Urinary bladder (tissue), 4 donors: ENCODE data around the gene KLHL25. TPM values are rescaled to one million over a fixed set of nuclear protein-coding genes. Genes with fewer than 3 reads are reported as not detected.
"Not testable (repeated sequence)": the region's sequence is repeated elsewhere in the genome, so short reads cannot be mapped to it uniquely, and the experiment has no call there.

Source experiments
- DNase-seq: peaks from one replicate; pipeline ENCODE4 v3.0.0-alpha.2; 2015; ENCODE audit errors: extremely low spot score
- H3K27ac ChIP-seq: one replicate; pipeline ENCODE4 v1.5.1; 2013; ENCODE audit warnings: low read depth, mild to moderate bottlenecking, moderate library complexity
- H3K36me3 ChIP-seq: one replicate; pipeline ENCODE4 v1.6.1; 2013; ENCODE audit warnings: mild to moderate bottlenecking, moderate library complexity; ENCODE audit not compliant: insufficient read depth
- H3K4me1 ChIP-seq: one replicate; pipeline ENCODE4 v1.6.1; 2013; ENCODE audit warnings: mild to moderate bottlenecking, moderate library complexity; ENCODE audit not compliant: insufficient read depth
- H3K4me3 ChIP-seq: one replicate; pipeline ENCODE4 v1.5.1; 2013; ENCODE audit warnings: low read depth, low read length
- WGBS: extraction: QIAGEN DNeasy Blood & Tissue Kit; methylation state at CpG from one replicate; pipeline ENCODE4 v1.1.7; 2013; 5-methylcytosine and 5-hydroxymethylcytosine counted together
- polyA plus RNA-seq: library from polyadenylated mRNA; stranded (reverse); fragments of 200-250 nt; gene quantifications from one replicate; pipeline ENCODE4 v1.2.3, GENCODE V29; 2013
- total RNA-seq: library from RNA; depleted of rRNA; stranded (reverse); fragments of >200 nt; gene quantifications from one replicate; pipeline ENCODE4 v1.2.3, GENCODE V29; 2014
- donor health status: healthy with polysubstance abuse.
- donor health status: healthy.

The KLHL25 gene, protein sequence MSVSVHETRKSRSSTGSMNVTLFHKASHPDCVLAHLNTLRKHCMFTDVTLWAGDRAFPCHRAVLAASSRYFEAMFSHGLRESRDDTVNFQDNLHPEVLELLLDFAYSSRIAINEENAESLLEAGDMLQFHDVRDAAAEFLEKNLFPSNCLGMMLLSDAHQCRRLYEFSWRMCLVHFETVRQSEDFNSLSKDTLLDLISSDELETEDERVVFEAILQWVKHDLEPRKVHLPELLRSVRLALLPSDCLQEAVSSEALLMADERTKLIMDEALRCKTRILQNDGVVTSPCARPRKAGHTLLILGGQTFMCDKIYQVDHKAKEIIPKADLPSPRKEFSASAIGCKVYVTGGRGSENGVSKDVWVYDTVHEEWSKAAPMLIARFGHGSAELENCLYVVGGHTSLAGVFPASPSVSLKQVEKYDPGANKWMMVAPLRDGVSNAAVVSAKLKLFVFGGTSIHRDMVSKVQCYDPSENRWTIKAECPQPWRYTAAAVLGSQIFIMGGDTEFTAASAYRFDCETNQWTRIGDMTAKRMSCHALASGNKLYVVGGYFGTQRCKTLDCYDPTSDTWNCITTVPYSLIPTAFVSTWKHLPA
- total RNA-seq (3.6 TPM), polyA plus RNA-seq (7.6 TPM)

DNA sequence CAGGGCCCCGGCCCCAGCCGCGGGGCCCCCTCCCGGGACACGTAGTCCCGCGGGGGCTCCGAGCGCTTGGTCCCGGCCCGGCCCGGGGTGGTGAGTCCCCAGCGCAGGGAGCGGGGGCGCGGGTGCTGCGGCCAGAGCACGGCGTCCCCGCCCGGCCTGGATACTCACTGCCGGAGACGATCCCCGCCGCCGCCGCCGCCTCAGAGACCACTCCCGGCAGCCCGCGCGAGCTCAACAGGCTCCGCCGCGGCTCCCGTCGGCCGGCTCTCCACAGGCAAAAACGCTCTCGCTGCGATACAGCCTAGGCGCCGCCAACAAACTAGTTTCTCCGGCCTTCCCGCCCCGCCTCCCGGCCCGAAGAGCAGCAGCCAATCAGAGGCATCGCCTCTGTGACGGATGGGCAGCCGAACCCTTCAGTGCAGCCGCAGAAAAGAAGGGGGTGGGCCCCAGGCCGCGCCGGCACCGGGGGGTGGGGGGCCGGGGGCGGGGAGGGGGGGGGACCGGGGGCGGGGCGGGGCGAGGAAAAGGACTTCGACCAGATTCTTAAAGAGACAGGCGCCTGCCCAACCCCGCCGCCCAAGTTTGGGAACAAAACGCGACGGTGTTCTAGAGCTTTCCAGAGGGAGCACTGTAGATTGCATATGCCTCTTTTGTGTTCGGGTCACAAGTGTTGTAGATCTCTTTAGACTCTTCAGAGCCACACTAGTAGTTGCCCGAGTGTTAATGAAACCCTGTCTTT is at the start of gene KLHL25:
Gene KLHL25 (minus strand): TSS at position 328 of the 739 bp plus-strand sequence. CDS start 25,115 bp downstream, outside the sequence.
- no peaks in the 10 kb centered on the region for H3K4me1 ChIP-seq
- peak within 1 kb of the TSS; percentile 84 for H3K27ac ChIP-seq
- no peaks in the 10 kb centered on the region for H3K36me3 ChIP-seq
- H3K4me3 ChIP-seq = peak within 1 kb of the TSS; percentile 88
- WGBS = 1% methylated on average over 68 of the region's 71 CpGs
- peak; percentile 88 for DNase-seq

DNA sequence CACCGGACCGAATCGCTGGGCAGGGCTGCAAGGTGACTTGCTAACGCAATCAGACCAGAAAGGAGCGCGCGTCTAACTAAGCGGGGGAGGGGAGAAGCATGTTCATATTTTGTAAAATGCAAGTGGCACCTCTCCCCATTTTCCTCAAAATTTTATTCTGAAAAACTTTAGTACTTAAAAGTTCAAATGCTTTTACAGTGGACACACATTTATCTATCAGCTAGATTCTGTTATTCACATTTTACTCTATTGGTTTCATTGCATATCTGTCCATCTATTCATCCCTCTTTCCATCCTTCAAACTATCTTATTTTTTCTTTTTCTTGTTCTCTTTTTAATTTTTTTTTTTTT is 46.1 kb upstream of the KLHL25 start:
- 2% methylated on average over 8 of the region's 8 CpGs for WGBS
- no peak overlapping the region for H3K4me3 ChIP-seq

DNA sequence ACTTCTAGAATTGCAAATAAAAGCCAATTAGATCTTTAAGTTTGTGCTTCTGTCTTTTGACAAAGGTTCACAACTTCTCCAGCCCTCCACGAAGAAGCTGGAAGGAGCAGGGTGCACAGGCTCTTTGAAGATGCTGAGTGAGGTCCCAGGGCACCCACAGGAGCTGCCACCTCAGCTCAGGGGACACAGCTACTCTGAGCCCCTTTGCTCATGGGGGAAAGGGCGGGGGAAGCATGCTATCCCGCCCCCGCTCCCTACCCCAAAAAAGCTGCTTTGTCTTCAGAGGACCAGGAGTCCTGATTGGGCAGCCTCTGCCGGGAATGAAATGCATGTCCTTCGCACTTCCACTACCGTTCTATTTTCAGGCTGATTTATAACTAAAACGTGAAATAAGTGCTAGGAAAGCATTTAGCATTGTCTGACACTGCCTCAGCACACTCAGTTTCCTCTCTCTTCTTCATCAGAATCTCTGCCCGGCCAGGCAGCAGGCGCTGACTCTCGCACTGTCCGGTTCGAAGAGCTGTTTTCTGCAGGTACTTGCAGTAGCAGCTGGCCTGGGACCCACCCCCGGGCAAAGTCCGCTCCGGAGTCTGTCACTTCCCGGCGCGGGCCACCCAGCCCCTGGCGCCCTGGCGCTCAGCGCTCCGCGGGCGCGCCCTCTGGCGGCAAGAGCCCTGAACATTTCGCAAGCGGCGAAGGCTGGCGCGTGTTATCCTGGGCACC is 45.5 kb upstream of the KLHL25 start:
- no peak for DNase-seq
- Histone ChIP-seq H3K27ac (no peak overlapping the region), H3K4me3 (no peak overlapping the region), H3K4me1 (no peaks in the 10 kb centered on the region), H3K36me3 (no peaks in the 10 kb centered on the region)
- WGBS = 10% methylated on average over 32 of the region's 32 CpGs

More for the DNA sequence above, 46.1 kb upstream of the KLHL25 start:
- no peak for DNase-seq
- Histone ChIP-seq H3K36me3 (no peaks in the 10 kb centered on the region), H3K4me1 (no peaks in the 10 kb centered on the region), H3K27ac (no peak overlapping the region)

DNA sequence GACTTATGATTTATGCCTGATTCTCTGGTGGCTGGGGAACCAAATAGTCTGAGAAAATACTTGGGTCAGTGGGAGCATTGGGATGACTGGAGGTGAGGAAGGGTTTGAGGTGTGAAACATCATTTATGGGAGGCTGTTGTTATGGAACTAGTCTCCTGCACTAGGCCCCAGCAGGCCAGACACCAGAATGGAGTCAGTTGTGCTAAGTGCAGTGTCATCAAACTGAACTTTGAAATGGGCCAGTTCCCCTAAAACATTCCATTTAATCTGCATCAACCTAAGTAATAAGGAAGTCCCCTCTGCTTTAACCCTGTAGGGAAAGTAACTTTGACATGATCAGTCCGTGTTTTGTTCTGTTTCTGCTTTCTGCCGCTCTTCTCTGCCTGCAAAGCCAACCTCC is 44.9 kb upstream of the KLHL25 start:
- Histone ChIP-seq H3K4me1 (no peaks in the 10 kb centered on the region), H3K4me3 (no peak overlapping the region), H3K36me3 (no peaks in the 10 kb centered on the region), H3K27ac (no peak overlapping the region)
- DNase-seq = no peak
- 90% methylated on average over 2 of the region's 2 CpGs for WGBS

DNA sequence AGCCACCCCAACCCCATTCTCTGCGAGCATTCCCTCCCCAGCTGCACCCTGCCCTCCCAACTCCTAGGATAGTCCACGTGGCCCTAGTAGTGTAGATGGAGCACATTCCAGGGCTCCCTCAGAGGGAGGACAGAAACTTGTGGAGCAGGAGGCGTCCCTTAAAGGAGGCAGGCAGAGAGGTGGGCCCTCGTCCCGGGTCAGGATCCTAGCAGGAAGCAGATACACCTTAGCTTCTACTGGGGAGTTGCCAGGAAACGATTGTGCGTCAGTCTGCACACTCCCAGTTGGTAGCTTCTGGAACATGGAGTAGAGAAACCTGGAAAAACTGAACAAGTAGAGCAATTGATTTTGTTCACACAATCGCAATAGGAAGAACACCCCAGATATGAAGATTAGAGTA is 43.9 kb upstream of the KLHL25 start:
- WGBS = 88% methylated on average over 8 of the region's 8 CpGs
- no peak for DNase-seq
- Histone ChIP-seq H3K4me1 (no peaks in the 10 kb centered on the region), H3K4me3 (no peak overlapping the region), H3K27ac (no peak overlapping the region), H3K36me3 (no peaks in the 10 kb centered on the region)

DNA sequence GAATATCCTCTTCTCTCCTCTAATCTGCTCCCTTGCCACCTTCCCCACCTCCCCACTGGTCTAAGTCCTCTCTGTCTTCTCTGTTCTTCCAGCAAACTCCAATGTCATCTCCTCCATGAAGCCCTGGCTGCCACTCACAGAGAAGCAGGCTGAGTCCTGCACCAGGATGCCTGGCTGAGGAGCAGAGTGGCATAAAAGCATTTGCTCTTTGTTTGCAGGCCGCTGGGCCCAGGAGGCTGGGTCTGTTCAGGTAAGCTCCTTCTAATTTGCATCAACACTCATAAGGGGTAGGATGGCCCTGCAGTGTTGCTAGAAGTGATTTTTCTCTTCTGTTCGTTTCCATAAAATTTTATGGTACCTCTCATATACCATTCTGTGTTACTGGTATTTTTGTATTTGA is 43.2 kb upstream of the KLHL25 start:
- WGBS = 65% methylated on average over 2 of the region's 2 CpGs
- H3K27ac ChIP-seq = no peak overlapping the region
- no peak for DNase-seq
- no peak overlapping the region for H3K4me3 ChIP-seq
- no peaks in the 10 kb centered on the region for H3K4me1 ChIP-seq
- H3K36me3 ChIP-seq = no peaks in the 10 kb centered on the region

DNA sequence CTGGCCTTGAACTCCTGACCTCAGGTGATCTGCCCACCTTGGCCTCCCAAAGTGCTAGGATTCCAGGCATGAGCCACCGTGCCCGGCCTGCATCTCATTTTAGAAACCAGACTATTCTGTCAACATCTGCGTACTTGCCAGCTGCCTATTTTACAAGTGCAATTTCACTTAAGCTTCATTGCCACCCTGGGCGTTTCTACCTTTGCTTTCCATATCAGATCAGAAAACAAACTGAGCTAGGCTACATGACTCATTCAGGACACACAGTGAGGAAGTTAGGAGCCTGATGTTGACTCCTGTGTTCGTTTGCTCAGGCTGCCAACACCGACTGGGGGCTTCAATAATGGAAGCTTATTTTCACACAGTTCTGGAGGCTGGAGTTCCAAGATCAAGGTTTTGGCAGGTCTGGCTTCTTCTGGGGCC is 42.3 kb upstream of the KLHL25 start:
- DNase-seq = no peak
- Histone ChIP-seq H3K4me3 (no peak overlapping the region), H3K27ac (no peak overlapping the region), H3K4me1 (no peaks in the 10 kb centered on the region), H3K36me3 (no peaks in the 10 kb centered on the region)
- 76% methylated on average over 6 of the region's 6 CpGs for WGBS

DNA sequence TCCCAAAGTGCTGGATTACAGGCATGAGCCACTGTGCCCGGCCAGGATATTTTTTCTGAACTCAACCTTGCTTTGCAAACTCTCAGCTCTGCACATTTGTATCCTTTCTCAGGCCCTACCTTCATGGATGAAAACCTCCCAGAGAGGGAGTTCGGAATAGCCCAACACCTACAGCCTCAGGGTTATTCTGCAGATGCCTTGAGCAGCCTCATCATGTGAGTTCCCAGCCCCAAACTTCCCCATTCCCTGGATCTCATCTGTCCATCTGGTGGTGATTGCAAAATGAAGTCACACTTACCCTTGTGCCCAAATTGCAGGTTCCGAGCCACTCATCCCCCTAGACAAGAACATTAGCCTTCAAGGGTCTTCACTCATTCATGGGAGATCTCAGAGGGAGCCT is 39.9 kb upstream of the KLHL25 start:
- H3K36me3 ChIP-seq = no peaks in the 10 kb centered on the region
- H3K4me3 ChIP-seq = no peak overlapping the region
- H3K4me1 ChIP-seq = no peaks in the 10 kb centered on the region
- H3K27ac ChIP-seq = no peak overlapping the region
- DNase-seq = no peak
- WGBS = 96% methylated on average over 3 of the region's 3 CpGs

DNA sequence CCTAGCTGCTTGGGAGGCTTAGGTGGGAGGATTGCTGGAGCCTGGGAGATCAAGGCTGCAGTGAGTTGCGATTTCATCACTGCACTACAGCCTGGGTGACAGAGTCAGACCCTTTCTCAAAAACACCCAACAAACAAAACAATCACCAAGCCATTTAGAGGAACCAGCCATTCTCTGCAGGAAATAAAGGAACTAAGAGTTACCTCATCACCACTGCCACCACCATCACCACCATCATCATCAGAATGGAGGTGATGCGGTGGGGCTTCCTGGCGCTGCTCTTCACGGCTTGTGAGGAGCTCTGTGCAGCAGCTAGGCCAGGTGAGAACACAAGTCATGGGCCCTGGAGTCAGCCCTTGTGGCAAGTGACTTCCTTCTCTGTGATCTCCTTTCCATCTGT is 37.7 kb upstream of the KLHL25 start:
- Histone ChIP-seq H3K27ac (no peak overlapping the region), H3K4me3 (no peak overlapping the region), H3K36me3 (no peaks in the 10 kb centered on the region), H3K4me1 (no peaks in the 10 kb centered on the region)
- no peak for DNase-seq
- 91% methylated on average over 4 of the region's 4 CpGs for WGBS

DNA sequence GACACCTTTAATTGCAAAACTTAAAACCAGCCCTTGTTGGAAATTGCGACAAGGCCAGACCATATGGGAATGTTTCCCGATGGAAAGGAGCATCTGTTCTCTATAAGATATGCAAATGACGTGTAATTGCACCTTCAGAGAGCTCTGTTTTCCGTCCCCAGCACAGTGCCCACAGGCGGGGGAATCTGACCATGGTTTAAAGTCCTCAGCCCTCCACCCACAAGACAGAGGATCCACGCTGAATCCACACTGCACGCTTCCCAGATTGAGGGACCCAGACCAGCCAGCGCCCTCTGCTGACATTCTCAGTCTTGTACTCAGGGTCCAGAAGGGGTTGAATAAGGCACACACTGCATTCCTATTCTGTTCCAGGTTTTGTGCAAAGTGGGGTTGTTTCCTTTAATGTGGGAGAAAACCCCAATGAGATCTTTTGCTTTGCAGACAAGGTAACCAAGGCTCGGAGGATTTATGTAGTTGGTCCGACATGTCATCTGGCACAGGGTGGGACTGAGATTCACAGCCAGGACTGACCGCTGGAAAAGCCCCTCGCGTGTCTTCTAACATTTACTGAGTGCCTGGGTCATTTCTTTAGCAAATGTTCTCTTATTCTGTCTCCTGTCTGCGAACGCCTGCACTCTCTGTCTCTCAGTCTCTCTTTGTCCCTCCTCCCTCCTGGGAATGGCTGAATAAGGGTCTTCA is 36.8 kb upstream of the KLHL25 start:
- H3K4me1 ChIP-seq = no peaks in the 10 kb centered on the region
- H3K27ac ChIP-seq = no peak overlapping the region
- WGBS = 52% methylated on average over 15 of the region's 15 CpGs
- DNase-seq = peak; percentile 28
- H3K36me3 ChIP-seq = no peaks in the 10 kb centered on the region
- no peak overlapping the region for H3K4me3 ChIP-seq

DNA sequence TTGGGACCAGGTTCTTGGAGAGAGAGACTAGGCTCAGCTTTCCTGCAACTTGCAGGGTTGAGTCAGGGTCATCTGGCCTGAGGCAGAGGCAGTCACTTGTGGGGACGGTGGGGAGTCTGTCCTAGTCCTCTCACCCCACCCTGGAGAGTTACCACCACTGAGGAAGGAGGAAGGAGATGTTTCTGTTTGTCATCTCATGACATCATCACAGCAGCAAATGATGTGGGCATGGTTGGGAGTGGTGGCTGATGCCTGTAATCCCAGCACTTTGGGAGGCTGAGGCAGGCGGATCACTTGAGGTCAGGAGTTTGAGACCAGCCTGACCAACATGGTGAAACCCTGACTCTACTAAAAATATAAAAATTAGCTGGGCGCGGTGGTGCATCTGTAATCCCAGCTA is 35.0 kb upstream of the KLHL25 start:
- not testable (repeated sequence) for H3K4me3 ChIP-seq, DNase-seq, H3K27ac ChIP-seq, H3K4me1 ChIP-seq, H3K36me3 ChIP-seq
- 94% methylated on average over 4 of the region's 4 CpGs for WGBS

DNA sequence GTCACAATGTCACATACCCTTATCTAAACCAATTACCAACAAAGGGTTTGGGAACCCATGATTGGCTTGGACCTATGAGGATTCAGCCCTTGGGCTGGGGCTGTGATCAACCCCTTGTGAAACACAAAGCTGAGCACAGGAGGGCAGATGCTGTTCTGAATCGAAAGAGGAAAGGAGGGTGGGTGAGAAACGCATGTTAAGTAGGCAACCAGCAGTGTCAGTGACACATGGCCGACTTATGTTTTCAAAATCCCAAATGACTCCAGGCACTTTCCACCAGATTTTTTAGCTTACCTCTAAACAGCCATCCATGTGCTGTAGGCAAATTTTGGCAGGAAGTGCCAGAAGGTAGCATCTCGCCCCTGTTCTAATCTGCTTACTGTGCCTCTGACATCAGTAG is 34.1 kb upstream of the KLHL25 start:
- 84% methylated on average over 4 of the region's 4 CpGs for WGBS
- Histone ChIP-seq H3K27ac (no peak overlapping the region), H3K4me3 (no peak overlapping the region), H3K4me1 (no peaks in the 10 kb centered on the region), H3K36me3 (no peaks in the 10 kb centered on the region)
- no peak for DNase-seq

DNA sequence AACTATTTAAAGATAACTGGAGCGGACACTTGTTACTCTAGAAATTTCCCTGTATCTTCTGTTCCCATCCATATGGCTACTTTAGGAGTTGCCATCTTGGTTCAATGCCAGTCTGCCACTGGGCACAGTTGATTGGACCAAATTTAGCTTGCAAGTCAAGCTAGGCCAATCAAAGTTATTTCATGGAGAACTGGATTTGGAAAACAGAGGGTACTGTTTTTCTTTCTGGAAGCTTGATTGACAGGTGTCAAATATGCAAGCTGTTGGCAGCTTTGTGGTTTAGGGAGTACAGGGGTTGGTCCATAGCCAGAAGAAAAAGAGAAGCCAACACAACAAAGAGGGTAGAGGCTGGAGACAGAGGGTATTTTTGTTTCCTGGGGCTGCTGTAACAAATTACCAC is 33.4 kb upstream of the KLHL25 start:
- Histone ChIP-seq H3K4me3 (no peak overlapping the region), H3K4me1 (no peaks in the 10 kb centered on the region), H3K27ac (no peak overlapping the region), H3K36me3 (no peaks in the 10 kb centered on the region)
- no peak for DNase-seq
- 90% methylated on average over 1 of the region's 1 CpG for WGBS
